Left kidney (tissue), 2 donors: ENCODE data around the gene GJD3. TPM values are rescaled to one million over a fixed set of nuclear protein-coding genes. Genes with fewer than 3 reads are reported as not detected.
"Not testable (repeated sequence)": the region's sequence is repeated elsewhere in the genome, so short reads cannot be mapped to it uniquely, and the experiment has no call there.

Experiments used
- DNase-seq: peaks from one replicate; pipeline ENCODE4 v3.0.0-alpha.2; 2013
- polyA plus RNA-seq: library from polyadenylated mRNA; unstranded; fragments of 120-200 nt; gene quantifications from one replicate; pipeline ENCODE4 v1.2.1, GENCODE V29; 2013; ENCODE audit not compliant: insufficient read length

Gene GJD3
- polyA plus RNA-seq, 1 donor, result not detected

- no peak for DNase-seq
Observed at GRCh38 chr17:40369923-40370322, 5.4 kb upstream of the GJD3 start.

GRCh38 chr17:40367728-40368127 is 3.2 kb upstream of the GJD3 start:
- not testable (repeated sequence) for DNase-seq

GRCh38 chr17:40366861-40367518 is 2.5 kb upstream of the GJD3 start:
- no peak for DNase-seq

GRCh38 chr17:40366076-40366860 is 1.7 kb upstream of the GJD3 start:
- DNase-seq, result no peak

- DNase-seq, result no peak
Observed at GRCh38 chr17:40364906-40365305, 369 bp upstream of the GJD3 start.

- no peak for DNase-seq
Observed at GRCh38 chr17:40363111-40363827, 1.3 kb downstream of the GJD3 start.

GRCh38 chr17:40362696-40363110 is 1.8 kb downstream of the GJD3 start:
- DNase-seq, result peak; percentile 60

- DNase-seq, result no peak
Observed at GRCh38 chr17:40361925-40362695, 2.4 kb downstream of the GJD3 start.

- DNase-seq, result no peak
Observed at GRCh38 chr17:40361063-40361924, 3.2 kb downstream of the GJD3 start.

GRCh38 chr17:40360091-40360490 is 4.4 kb downstream of the GJD3 start:
- DNase-seq, result no peak

- peak; percentile 86 for DNase-seq
Observed at GRCh38 chr17:40358323-40359038, 6.1 kb downstream of the GJD3 start.

- DNase-seq, result no peak
Observed at GRCh38 chr17:40356990-40357881, 7.3 kb downstream of the GJD3 start.

- DNase-seq, result no peak
Observed at GRCh38 chr17:40355804-40356758, 8.5 kb downstream of the GJD3 start.

- DNase-seq, result no peak
Observed at GRCh38 chr17:40355123-40355803, 9.3 kb downstream of the GJD3 start.

- no peak for DNase-seq
Observed at GRCh38 chr17:40354221-40355122, 10.1 kb downstream of the GJD3 start.

- DNase-seq, result no peak
Observed at GRCh38 chr17:40352779-40353394, 11.7 kb downstream of the GJD3 start.
